Neural cell (in vitro differentiated cells): ENCODE data around the gene RAB11FIP2. TPM values are rescaled to one million over a fixed set of nuclear protein-coding genes. Genes with fewer than 3 reads are reported as not detected.

Experiments used
- H2AFZ ChIP-seq: fragments of 200-600, 300-800 bp; sonication (generic), shearing (Covaris generic); 2 replicates; pipeline ENCODE4 v1.6.0; 2014; ENCODE audit warnings: low read depth, mild to moderate bottlenecking, antibody characterized with exemption, low read length, moderate library complexity
- H3F3A ChIP-seq: fragments of 200-600 bp; shearing (Covaris generic); 2 replicates; pipeline ENCODE4 v1.6.1; 2016; ENCODE audit warnings: mild to moderate bottlenecking, moderate library complexity, mixed read lengths, antibody characterized with exemption, low read length; ENCODE audit not compliant: insufficient read depth, poor library complexity, severe bottlenecking
- H3K27ac ChIP-seq: fragments of 200-600, 300-800 bp; sonication (generic), shearing (Covaris generic); 2 replicates; pipeline ENCODE4 v1.5.1; 2014; ENCODE audit warnings: mild to moderate bottlenecking, low read length, moderate library complexity
- H3K27me3 ChIP-seq: fragments of 300-800, 200-600 bp; sonication (generic), shearing (Covaris generic); 2 replicates; pipeline ENCODE4 v1.6.0; 2014; ENCODE audit warnings: mild to moderate bottlenecking, low read depth, low read length, moderate library complexity; ENCODE audit not compliant: insufficient read depth
- H3K36me3 ChIP-seq: fragments of 300-800, 200-600 bp; sonication (generic), shearing (Covaris generic); 2 replicates; pipeline ENCODE4 v1.5.1; 2014; ENCODE audit warnings: mild to moderate bottlenecking, antibody characterized with exemption, low read length, moderate library complexity; ENCODE audit not compliant: insufficient read depth
- H3K4me2 ChIP-seq: fragments of 300-800, 200-600 bp; sonication (generic), shearing (Covaris generic); 2 replicates; pipeline ENCODE4 v1.6.0; 2014; ENCODE audit warnings: mild to moderate bottlenecking, low read length
- H3K4me3 ChIP-seq: fragments of 300-800, 200-600 bp; sonication (generic), shearing (Covaris generic); 2 replicates; pipeline ENCODE4 v1.5.1; 2014; ENCODE audit warnings: mild to moderate bottlenecking, low read length, moderate library complexity
- H3K79me2 ChIP-seq: fragments of 200-600 bp; shearing (Covaris generic); replicated peaks from 2 replicates; pipeline ENCODE4 v1.6.0; 2014; ENCODE audit warnings: mild to moderate bottlenecking, low read length, moderate library complexity; ENCODE audit not compliant: insufficient read depth
- H3K9ac ChIP-seq: fragments of 300-800, 200-600 bp; sonication (generic), shearing (Covaris generic); 2 replicates; pipeline ENCODE4 v1.6.1; 2016; ENCODE audit warnings: mild to moderate bottlenecking, low read length, mixed read lengths
- H3K9me2 ChIP-seq: fragments of 200-600 bp; shearing (Covaris generic); 2 replicates; pipeline ENCODE4 v1.6.1; 2016; ENCODE audit warnings: mild to moderate bottlenecking, low read length, mixed read lengths; ENCODE audit not compliant: insufficient read depth
- H3K9me3 ChIP-seq: fragments of 200-600, 300-800 bp; sonication (generic), shearing (Covaris generic); 2 replicates; pipeline ENCODE4 v1.6.1; 2016; ENCODE audit warnings: mild to moderate bottlenecking, mixed run types, low read length, moderate library complexity, mixed read lengths
- H4K20me1 ChIP-seq: fragments of 200-600 bp; shearing (Covaris generic); 2 replicates; pipeline ENCODE4 v1.6.1; 2016; ENCODE audit warnings: mild to moderate bottlenecking, mixed run types; ENCODE audit not compliant: insufficient read depth
- CTCF ChIP-seq: fragments of 450-650 bp; IDR thresholded peaks from 2 replicates; pipeline ENCODE4 v1.5.1; 2014; ENCODE audit warnings: antibody characterized with exemption, mild to moderate bottlenecking, moderate library complexity; ENCODE audit not compliant: poor library complexity, severe bottlenecking
- EP300 ChIP-seq: fragments of 450-650 bp; conservative IDR thresholded peaks from 2 replicates; pipeline ENCODE4 v1.6.1; 2014; ENCODE audit warnings: antibody characterized with exemption, mild to moderate bottlenecking, moderate library complexity; ENCODE audit not compliant: poor library complexity, severe bottlenecking
- EZH2 ChIP-seq: fragments of 200-600, 300-800 bp; shearing (Covaris generic), sonication (generic); IDR thresholded peaks from 2 replicates; pipeline ENCODE4 v1.6.1; 2014; ENCODE audit warnings: antibody characterized with exemption, low read length, borderline replicate concordance, mild to moderate bottlenecking; ENCODE audit not compliant: insufficient read depth, poor library complexity, severe bottlenecking
- MXI1 ChIP-seq: fragments of 450-650 bp; conservative IDR thresholded peaks from 2 replicates; pipeline ENCODE4 v1.6.1; 2014; ENCODE audit warnings: antibody characterized with exemption, mild to moderate bottlenecking; ENCODE audit not compliant: poor library complexity, severe bottlenecking
- POLR2AphosphoS5 ChIP-seq: IDR thresholded peaks from 2 replicates; pipeline ENCODE4 v1.6.1; 2012
- RAD21 ChIP-seq: fragments of 450-650 bp; conservative IDR thresholded peaks from 2 replicates; pipeline ENCODE4 v1.6.1; 2014; ENCODE audit warnings: antibody characterized with exemption, mild to moderate bottlenecking, moderate library complexity
- REST ChIP-seq: IDR thresholded peaks from 2 replicates; pipeline ENCODE4 v1.6.1; 2012; ENCODE audit warnings: borderline replicate concordance
- SMC3 ChIP-seq: fragments of 450-650 bp; conservative IDR thresholded peaks from 2 replicates; pipeline ENCODE4 v1.6.1; 2014; ENCODE audit warnings: antibody characterized with exemption, mild to moderate bottlenecking, moderate library complexity; ENCODE audit not compliant: poor library complexity
- TAF1 ChIP-seq: IDR thresholded peaks from 2 replicates; pipeline ENCODE4 v1.6.1; 2012; ENCODE audit warnings: low read depth
- polyA plus RNA-seq: library from polyadenylated mRNA; depleted of rRNA; stranded (reverse); fragments of >200 nt; gene quantifications from 2 replicates; pipeline ENCODE4 v1.2.3, GENCODE V29; 2014

Gene RAB11FIP2
- polyA plus RNA-seq, 1 donor from 2014 or later: 26.3 TPM

- TF ChIP-seq SMC3: no peak
- no peak for TF ChIP-seq REST
- TF ChIP-seq MXI1: no peak
- TF ChIP-seq EP300: no peak
- TF ChIP-seq RAD21: no peak
- no peak for TF ChIP-seq EZH2
- no peak for TF ChIP-seq POLR2AphosphoS5
- no peak for TF ChIP-seq TAF1
- no peak for TF ChIP-seq CTCF
Measured at GRCh38 chr10:118007773-118008172, 39.0 kb downstream of the RAB11FIP2 start.

GRCh38 chr10:118003126-118003525, 43.6 kb downstream of the RAB11FIP2 start:
- H3K9ac ChIP-seq: no peak overlapping the region

More at GRCh38 chr10:118007773-118008172, 39.0 kb downstream of the RAB11FIP2 start:
- no peak overlapping the region for H3K9ac ChIP-seq
- no peak overlapping the region for H3K4me2 ChIP-seq
- H4K20me1 ChIP-seq: no peaks in the 10 kb centered on the region
- H3K9me2 ChIP-seq: no peaks in the 10 kb centered on the region
- H3K9me3 ChIP-seq: no peaks in the 10 kb centered on the region
- no peak overlapping the region for H3K4me3 ChIP-seq
- H3K36me3 ChIP-seq: peaks cover 3% of the 10 kb centered on the region
- H2AFZ ChIP-seq: no peak overlapping the region
- H3K79me2 ChIP-seq: no peaks in the 10 kb centered on the region
- H3F3A ChIP-seq: no peaks in the 10 kb centered on the region
- H3K27ac ChIP-seq: no peak overlapping the region
- H3K27me3 ChIP-seq: no peaks in the 10 kb centered on the region

More at GRCh38 chr10:118003126-118003525, 43.6 kb downstream of the RAB11FIP2 start:
- TF ChIP-seq REST: no peak
- no peak for TF ChIP-seq MXI1
- no peak for TF ChIP-seq RAD21
- no peak overlapping the region for H3K4me3 ChIP-seq
- H3K79me2 ChIP-seq: no peaks in the 10 kb centered on the region
- no peaks in the 10 kb centered on the region for H4K20me1 ChIP-seq
- no peaks in the 10 kb centered on the region for H3K9me2 ChIP-seq
- no peaks in the 10 kb centered on the region for H3K27me3 ChIP-seq
- H2AFZ ChIP-seq: no peak overlapping the region
- H3K4me2 ChIP-seq: no peak overlapping the region
- H3K27ac ChIP-seq: no peak overlapping the region
- H3K36me3 ChIP-seq: no peaks in the 10 kb centered on the region
- no peaks in the 10 kb centered on the region for H3K9me3 ChIP-seq
- no peaks in the 10 kb centered on the region for H3F3A ChIP-seq
